Hematopoietic multipotent progenitor cell treated with erythropoietin and hydrocortisone succinate and interleukin-3 and kit ligand, for 6 days (in vitro differentiated cells): ENCODE data around the gene PPIH.
A peak's percentile ranks its signal among the peaks of the same experiment; 100 is the strongest.
"Not testable (repeated sequence)": the region's sequence is repeated elsewhere in the genome, so short reads cannot be mapped to it uniquely, and the experiment has no call there.

ENCODE experiments used
- DNase-seq: peaks from one replicate; pipeline ENCODE4 v3.0.0-alpha.2; 2015

Gene PPIH

DNA sequence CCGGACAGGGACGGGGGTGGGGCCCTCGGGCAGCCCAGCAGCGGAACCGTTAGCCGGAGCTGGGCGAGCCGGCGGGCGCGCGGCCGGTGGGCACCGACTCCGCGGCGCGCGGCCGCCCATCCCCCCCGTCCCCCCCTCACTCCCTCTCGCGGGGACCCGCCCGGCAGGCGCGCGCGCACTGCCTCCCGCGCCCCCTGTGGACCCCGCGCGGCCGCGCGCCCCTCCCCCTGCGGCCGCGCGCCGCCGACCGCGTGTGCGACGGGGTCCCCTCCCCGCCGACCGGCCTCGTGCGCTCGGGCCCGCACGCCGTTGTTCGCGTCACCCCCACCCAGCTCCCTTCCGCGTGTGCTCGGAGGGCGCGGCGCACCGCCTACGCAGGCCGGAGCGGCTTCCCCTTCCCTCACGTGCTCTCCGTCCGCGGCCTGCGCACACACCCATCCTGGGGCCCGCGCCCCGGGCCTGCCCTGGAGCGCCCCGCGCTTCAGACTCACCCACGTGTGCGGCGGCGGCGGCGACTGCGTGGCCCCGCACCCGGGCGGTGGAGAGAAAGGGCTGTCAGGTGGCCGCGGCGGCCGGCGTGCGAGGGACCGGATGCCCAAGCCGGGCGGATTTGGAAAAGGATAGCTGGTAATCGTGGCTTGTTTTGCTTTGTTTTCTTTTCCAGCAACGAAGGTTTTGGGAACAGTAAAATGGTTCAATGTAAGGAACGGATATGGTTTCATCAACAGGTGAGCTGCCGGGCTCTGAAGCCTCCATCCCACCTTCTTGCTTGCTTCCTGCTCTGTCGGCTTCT is 24.7 kb downstream of the PPIH start:
- peak; percentile 88 for DNase-seq

DNA sequence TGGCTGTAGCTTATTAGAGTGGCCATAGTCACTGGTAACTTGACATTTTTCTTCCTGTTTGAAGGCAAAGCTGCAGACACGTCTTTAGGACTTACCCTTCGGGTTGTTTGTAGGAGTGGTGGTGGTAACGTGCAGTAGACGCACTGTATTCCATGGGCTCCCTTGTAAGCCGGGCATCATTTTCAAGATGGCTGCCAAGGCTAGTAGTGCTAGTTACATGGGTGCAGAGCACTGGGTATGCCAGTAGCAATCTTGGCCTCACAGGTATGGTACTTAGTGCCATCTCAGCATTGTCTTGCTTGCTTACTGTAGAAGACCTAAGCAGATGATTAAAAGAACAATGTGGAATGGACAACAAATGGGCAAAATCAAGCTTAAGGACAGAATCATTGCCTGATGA is 25.9 kb downstream of the PPIH start:
- peak; percentile 71 for DNase-seq

DNA sequence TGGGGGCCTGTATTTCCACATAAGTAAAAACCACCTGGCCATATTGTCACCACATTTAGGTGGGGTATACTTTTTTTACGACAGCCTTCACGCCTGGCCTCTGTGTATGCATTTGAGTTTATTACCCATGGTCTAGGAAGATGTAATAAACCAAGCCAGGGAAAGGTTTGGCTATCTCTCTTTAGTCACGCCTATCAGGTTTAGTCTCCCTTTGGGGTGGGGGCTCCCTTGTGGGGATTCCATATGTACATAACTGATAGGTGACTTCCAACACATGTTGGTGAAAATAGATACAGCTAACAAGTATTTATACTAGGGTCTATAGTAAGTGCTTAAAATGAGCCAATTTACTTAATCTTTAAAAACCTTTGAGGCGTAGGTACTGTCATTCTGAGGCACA is 28.2 kb downstream of the PPIH start:
- DNase-seq = peak; percentile 85

DNA sequence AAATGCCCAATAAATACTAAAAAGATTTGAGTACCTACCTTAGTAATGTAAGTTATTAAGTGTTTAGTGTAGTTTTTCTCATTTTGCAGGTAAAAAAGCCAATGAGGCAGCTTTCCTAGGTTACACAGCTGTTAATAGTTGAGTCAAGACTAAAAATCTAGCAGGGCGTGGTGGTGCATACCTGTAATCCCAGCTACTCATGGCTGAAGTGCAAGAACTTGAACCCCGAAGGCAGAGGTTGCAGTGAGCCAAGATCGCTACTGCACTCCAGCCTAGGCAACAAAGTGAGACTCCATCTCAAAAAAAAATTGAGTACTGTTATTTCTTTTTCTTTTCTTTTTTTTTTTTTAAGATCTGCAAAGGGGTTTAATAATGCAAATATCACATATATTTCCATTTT is 31.7 kb downstream of the PPIH start:
- no peak for DNase-seq

GRCh38 chr1:42690477-42691156 is 32.4 kb downstream of the PPIH start:
- DNase-seq = no peak

- no peak for DNase-seq
These were observed 32.9 kb downstream of the PPIH start for GRCh38 chr1:42691157-42691498.

- DNase-seq = no peak
These were observed 34.2 kb downstream of the PPIH start for GRCh38 chr1:42692461-42692860.

- no peak for DNase-seq
These were observed 34.7 kb downstream of the PPIH start for GRCh38 chr1:42692911-42693310.

DNA sequence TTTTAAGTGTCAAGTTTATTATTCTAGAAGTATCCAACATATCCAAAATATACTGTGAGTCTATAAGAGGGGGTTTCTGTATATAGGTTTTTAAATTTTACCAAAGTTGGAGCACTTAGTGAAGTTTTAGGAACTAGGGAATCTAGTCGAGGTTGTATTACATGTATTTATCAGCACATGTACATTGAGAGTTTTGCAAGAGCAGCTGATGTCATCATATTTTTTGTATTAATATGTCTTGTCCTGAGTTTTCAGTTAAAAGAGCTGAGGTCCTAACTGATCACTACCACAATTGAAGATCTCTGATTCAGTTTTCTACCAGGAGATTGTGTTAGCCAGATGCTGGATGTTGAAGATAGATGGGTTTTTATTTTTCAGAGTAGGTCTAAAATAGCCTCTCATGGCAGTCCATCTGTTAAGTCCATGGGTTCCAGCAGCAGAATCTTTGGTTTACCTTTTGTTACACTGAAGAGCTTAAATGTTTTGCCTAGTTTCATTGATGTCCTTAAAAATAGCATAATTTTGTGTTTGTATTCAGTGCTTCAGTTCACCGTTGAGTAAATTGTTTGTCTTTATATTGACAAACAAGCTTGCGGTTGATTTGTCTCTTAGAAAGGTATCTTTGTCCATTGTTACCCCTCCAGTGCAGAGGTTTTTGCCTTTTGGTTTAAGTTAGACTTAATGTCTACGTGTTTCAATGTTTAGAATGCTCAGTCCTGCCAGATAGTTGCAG is 40.0 kb downstream of the PPIH start:
- no peak for DNase-seq

DNA sequence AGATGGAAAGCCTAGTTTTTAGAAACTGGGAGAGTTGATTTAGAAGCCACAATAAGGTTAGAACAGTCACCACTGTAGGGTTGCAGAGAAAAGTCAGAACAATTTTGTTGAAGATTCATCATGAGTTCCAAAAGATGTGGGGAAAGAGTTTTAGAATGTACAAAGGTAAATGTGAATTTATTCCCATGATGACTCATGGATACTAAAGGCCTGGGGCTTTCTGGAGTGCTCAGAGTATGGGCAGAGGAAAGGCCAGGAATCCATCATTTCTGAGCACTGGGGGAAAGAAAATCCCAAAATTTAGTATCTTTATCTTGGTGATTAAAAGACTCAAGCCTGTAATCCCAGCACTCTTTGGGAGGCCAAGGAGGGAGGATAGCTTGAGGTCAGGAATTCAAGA is 41.8 kb downstream of the PPIH start:
- DNase-seq = no peak

- no peak for DNase-seq
These were observed 45.8 kb downstream of the PPIH start for GRCh38 chr1:42703888-42704464.

- DNase-seq = not testable (repeated sequence)
These were observed 54.6 kb downstream of the PPIH start for GRCh38 chr1:42712808-42713207.

GRCh38 chr1:42713293-42713692 is 55.1 kb downstream of the PPIH start:
- DNase-seq = no peak

- not testable (repeated sequence) for DNase-seq
These were observed 56.2 kb downstream of the PPIH start for GRCh38 chr1:42714441-42714840.

DNA sequence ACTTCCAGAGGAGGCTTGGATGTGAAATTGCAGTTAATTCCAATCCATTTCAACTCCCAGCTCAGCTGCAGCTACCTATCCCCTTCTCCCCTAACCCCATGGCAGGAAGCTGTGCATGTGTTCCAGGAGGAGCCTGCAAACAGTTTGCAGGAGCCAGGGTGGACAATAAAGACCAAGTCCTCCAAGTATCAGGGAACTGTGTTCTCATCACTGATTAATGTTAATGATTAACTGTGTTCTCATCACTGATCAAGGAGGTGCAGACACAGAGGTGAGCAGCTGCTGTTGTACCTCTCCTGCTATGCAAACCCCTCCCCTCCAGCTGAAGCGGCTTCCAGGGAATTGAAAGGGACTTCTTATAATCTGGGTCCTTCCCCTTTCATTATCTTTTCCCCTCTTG is 62.6 kb downstream of the PPIH start:
- no peak for DNase-seq

GRCh38 chr1:42721926-42722325 is 63.7 kb downstream of the PPIH start:
- no peak for DNase-seq

- not testable (repeated sequence) for DNase-seq
These were observed 64.2 kb downstream of the PPIH start for GRCh38 chr1:42722403-42722802.

GRCh38 chr1:42723511-42723910 is 65.3 kb downstream of the PPIH start:
- no peak for DNase-seq

DNA sequence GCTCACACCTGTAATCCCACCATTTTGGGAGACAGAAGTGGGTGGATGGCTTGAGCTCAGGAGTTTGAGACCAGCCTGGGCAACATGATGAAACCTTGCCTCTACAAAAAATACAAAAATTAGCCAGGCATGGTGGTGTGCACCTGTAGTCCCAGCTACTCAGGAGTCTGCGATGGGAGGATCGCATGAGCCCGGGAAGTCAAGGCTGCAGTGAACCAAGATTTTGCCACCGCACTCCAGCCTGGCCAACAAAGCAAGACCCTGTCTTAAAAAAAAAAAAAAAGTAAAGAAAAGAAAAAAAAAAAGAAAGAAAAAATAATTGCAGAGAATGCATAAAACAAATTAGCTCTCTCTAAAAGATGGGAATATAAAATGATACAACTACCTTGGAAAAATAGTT is 67.6 kb downstream of the PPIH start:
- not testable (repeated sequence) for DNase-seq
